ENCODE measurements around the gene PKHD1.

Gene PKHD1

DNA sequence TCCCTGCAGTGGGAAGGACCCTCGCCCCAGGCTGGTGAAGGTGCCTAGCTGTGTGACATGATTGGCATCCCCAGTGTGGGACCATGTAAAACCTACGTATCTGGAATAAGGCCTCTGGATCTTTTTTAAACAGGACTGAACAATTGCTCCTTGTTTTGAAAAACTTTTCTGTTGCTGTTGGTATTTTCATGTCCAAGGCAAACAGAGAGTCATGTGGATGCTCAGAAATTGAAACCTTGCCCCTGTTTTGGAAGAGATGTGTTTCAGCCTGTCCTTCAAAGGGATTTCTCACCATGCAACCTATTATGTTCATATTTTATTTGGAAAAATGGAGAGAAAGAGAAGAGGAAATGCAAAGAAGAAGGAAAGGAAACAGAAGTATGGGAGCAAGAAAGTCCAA is 362.3 kb downstream of the PKHD1 start:
- DNase-seq (ENCODE audit: insufficient read length, low spot score) (no peak), FAIRE-seq (no peak)
- TF ChIP-seq, protein P1, sequence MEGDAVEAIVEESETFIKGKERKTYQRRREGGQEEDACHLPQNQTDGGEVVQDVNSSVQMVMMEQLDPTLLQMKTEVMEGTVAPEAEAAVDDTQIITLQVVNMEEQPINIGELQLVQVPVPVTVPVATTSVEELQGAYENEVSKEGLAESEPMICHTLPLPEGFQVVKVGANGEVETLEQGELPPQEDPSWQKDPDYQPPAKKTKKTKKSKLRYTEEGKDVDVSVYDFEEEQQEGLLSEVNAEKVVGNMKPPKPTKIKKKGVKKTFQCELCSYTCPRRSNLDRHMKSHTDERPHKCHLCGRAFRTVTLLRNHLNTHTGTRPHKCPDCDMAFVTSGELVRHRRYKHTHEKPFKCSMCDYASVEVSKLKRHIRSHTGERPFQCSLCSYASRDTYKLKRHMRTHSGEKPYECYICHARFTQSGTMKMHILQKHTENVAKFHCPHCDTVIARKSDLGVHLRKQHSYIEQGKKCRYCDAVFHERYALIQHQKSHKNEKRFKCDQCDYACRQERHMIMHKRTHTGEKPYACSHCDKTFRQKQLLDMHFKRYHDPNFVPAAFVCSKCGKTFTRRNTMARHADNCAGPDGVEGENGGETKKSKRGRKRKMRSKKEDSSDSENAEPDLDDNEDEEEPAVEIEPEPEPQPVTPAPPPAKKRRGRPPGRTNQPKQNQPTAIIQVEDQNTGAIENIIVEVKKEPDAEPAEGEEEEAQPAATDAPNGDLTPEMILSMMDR (IDR thresholded peaks at IDR 0.05; ENCODE audit: insufficient read depth, missing control alignments) = no peak

DNA sequence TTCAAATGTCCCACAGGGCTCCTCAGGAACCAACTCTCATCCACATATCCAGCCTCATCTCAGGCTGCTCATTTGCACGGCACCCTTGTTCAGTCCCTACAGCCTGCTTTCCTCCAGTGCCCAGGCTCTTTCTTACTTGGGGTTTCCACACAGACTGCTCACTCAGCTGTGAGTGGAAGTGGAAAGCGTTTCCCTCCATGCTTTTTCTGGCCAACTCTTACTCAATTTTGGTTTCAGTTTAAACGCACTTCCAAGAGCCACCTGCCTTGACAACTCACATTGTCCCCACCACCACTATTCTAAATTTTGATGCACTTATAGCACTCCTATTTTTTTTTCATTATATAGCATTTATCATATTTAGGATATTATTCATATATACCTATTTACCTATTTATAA is 367.1 kb downstream of the PKHD1 start:
- FAIRE-seq (no peak), DNase-seq (ENCODE audit: insufficient read length, low spot score) (no peak)
- TF ChIP-seq, protein P1 (IDR thresholded peaks at IDR 0.05; ENCODE audit: insufficient read depth, missing control alignments) = no peak

DNA sequence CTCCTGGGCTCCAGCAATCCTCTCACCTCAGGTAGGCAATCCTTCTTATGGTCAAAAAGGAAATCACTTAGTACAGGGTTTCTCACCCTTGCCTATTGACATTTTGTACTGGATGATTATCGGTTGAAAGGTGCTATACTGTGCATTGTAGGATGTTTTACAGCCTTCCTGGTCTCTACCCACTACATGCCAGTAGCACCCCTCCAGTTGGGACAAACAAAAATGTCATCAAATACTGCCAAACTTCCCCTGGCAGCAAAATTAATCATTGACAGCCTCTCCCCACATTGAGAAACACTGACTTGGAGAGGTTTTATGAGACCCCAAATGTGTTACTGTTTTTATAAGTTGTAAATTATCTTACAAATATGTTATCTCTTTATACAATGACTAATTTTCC is 368.1 kb downstream of the PKHD1 start:
- DNase-seq (ENCODE audit: insufficient read length, low spot score) = no peak
- TF ChIP-seq, protein P1 (IDR thresholded peaks at IDR 0.05; ENCODE audit: insufficient read depth, missing control alignments) = no peak
- FAIRE-seq = no peak

DNA sequence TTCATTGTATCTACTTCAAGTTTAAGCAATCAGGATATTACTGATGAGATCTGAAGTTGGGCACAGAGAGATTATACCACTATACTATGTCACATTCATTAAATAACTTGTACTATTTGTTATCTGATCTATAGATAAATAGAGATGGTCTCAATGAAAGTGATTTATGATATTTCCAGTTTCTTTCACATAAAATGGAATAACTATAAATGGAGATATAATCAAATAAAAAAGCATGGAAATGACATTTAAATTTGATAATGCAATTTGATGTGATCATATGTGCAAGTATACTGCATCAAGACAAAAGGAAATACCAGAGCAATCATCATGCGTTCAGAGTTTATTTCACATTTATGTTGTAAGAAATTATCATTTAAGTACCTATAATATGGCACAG is 368.9 kb downstream of the PKHD1 start:
- TF ChIP-seq, protein P1 (IDR thresholded peaks at IDR 0.05; ENCODE audit: insufficient read depth, missing control alignments) = no peak
- FAIRE-seq (no peak), DNase-seq (ENCODE audit: insufficient read length, low spot score) (no peak)

DNA sequence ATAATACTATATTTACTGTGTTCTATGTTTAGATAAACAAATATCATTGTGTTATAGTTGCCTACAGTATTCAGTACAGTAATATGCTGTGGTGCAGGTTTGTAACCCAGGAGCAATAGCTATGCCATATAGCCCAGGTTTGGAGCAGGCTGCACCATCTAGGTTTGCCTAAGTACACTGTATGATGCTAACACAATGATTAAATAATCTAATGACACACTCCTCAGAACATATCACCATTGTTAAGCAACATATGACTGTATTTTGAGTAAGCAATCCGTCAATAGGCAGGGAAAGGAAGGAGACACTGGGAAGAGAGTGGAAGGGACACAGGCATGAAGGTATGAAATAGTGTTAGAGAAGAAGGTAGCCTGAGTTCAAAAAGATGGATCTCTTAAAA is 369.9 kb downstream of the PKHD1 start:
- no peak for DNase-seq (ENCODE audit: insufficient read length, low spot score)
- no peak for FAIRE-seq
- TF ChIP-seq, protein P1 (IDR thresholded peaks at IDR 0.05; ENCODE audit: insufficient read depth, missing control alignments) = no peak

DNA sequence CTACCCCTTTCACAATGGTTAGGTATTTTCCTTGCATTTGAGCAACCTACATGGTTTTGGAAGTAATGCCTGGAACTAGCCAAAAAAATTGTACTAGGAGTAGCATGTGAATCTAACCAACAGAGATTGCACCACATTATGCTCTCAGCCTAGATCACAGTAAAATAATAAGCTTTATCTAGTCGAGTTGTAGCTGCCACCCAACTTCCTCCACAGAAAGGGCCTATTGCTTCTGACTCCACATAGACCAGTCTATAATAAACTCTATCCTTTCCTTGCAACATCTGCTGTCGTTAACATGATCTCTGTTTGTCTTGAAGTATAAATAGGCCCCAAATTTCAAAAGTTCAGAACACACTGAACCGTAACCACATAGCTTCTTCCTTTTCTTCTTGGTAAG is 375.5 kb downstream of the PKHD1 start:
- TF ChIP-seq, protein P1 (IDR thresholded peaks at IDR 0.05; ENCODE audit: insufficient read depth, missing control alignments) = no peak
- no peak for DNase-seq (ENCODE audit: insufficient read length, low spot score)
- no peak for FAIRE-seq

DNA sequence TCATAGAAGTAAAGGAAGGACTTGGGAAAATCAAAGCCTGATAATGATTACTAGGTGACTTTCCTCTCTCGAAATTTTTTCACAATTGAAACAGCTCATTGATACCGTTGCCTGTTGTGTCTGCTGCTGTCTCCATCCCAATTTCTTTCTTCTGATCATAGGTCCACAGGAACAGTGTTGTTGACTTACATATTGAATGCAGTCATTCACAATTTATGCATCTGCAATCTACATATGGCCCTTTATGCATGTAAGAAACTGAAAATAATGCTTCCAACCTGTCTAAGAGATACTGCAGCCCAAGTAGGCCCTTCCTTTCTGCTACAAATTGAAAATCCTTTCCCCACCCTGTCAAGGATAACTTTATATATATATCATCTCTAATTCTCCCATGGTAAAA is 381.3 kb downstream of the PKHD1 start:
- FAIRE-seq = no peak
- TF ChIP-seq, protein P1 (IDR thresholded peaks at IDR 0.05; ENCODE audit: insufficient read depth, missing control alignments) = no peak
- no peak for DNase-seq (ENCODE audit: insufficient read length, low spot score)
